HG03060 (cell line): Measurements from ENCODE around the gene PIGP.
"Not testable (repeated sequence)": the region's sequence is repeated elsewhere in the genome, so short reads cannot be mapped to it uniquely, and the experiment has no call there.

Source experiments
- ATAC-seq: cut with Tn5 transposase; IDR thresholded peaks from one replicate; pipeline ENCODE4 v1.9.1; 2021; ENCODE audit warnings: low read depth, moderate number of reproducible peaks; ENCODE audit not compliant: unreplicated experiment

The PIGP gene

DNA sequence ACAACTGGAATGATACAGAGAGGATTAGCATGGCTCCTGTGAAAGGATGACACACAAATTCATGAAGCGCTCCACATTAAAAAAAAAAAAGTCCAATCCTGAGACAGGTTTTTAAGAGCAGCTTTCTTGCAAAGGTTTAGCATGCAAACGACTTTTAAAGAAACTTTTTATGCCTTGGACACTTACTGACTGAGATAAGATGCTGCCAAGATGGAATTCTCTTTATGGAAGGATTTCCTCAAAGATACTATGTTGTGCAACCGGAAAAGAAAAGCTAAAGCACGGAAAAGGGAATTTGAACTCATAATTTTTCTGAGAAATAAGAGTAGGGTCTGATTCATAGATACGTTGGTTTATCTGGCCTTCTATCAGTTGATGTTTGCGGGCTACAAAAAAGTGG lies 27.3 kb downstream of the PIGP start:
- ATAC-seq = no peak

DNA sequence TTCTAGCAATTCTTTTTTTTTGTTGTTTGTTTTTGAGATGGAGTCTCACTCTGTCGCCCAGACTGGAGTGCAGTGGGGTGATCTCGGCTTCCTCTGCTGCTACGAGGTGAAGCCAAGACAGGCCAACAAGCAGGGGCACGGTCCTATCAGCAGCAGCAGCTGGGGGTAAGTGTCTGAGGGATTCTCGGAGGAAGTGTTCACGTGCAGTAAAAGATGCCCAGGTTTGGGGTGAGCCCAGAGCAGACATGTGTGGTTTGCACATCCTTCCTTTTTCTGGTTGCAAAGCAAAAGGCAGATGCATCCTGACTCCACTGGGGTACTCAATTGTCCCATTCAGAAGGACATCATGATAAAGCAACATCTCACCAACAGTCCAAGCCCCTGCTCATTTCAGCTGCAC lies 27.7 kb downstream of the PIGP start:
- no peak for ATAC-seq

DNA sequence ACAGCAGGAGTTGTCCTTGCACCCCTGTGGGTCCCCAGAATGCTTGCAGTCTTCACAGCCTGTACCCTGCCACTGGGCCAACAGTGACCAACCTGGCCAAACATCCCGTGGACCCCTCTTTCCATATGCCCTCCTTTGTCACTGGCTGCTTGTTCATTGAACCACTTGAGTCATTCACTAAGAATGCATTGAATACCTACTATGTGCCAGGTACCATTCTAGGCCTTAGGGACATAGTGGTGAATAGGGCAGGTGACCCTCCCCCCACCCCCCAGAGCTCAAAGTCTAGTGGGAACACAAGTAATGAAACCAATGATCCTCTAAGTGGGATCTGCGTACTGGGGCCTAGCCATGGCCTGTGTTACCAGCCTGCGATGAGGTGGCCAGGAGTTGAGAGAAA lies 28.2 kb downstream of the PIGP start:
- ATAC-seq = no peak

- ATAC-seq = no peak
Measured at GRCh38 chr21:37043818-37044217, 29.1 kb downstream of the PIGP start.

GRCh38 chr21:37041706-37042271 lies 31.1 kb downstream of the PIGP start:
- no peak for ATAC-seq

DNA sequence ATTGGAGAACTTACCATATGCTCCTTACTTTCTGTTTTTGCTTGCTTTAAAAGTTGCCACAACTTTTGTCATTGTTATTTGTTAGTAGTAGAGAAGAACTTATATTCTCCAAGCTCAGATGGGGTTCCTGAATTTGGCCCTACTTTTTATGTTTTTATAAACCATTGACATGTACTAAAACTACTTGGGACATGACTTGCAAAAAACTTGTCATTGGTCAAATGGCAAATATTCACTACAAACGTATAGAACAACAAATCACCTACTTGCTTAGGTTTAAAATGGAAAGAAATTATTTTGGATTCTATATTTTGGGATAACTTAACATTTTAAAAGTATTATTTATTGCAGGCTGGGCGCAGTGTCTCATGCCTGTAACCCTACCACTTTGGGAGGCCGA lies 32.7 kb downstream of the PIGP start:
- ATAC-seq = no peak

DNA sequence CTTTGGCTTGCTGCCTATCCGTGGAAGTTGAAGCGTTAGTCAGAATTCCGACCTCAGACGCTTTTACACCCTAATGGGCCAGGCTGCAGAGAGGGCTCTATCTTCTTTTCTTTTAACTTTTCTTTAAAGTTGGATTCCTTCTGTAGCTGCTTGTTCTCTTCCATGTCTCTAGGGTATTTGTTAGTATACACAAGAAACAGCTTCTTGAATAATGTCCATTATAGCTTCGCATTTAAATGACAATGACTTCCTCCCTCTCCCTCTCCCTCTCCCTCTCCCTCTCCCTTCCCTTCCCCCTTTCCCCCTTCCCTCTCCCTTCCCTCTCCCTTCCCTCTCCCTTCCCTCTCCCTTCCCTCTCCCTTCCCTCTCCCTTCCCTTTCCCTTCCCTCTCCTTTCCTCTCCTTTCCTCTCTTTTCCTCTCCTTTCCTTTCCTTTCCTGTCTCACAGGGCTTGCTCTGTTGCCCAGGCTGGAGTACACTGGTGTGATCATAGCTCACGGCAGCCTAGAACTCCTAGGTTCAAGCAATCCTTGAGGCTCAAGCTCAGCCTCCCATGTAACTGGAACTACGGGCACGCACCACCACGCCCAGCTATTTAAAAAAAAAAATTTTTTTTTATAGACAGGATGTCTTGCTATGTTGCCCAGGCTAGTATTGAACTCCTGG lies 33.3 kb downstream of the PIGP start:
- ATAC-seq = no peak

- no peak for ATAC-seq
Measured at GRCh38 chr21:37036177-37036576, 36.7 kb downstream of the PIGP start.

DNA sequence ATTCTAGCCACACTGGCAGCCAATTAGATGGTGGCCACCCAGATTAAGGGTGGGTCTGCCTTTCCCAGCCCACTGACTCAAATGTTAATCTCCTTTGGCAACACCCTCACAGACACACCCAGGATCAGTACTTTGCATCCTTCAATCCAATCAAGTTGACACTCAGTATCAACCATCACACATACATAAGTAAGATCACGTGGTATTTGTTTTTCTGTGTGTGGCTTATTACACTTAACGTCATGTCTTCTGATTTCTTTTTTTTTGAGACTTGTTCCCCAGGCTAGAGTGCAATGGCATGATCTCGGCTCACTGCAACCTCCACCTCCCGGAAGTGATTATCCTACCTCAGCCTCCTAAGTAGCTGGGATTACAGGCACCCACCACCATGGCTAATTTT lies 38.5 kb downstream of the PIGP start:
- ATAC-seq = not testable (repeated sequence)

GRCh38 chr21:37032877-37033471 lies 39.9 kb downstream of the PIGP start:
- no peak for ATAC-seq

DNA sequence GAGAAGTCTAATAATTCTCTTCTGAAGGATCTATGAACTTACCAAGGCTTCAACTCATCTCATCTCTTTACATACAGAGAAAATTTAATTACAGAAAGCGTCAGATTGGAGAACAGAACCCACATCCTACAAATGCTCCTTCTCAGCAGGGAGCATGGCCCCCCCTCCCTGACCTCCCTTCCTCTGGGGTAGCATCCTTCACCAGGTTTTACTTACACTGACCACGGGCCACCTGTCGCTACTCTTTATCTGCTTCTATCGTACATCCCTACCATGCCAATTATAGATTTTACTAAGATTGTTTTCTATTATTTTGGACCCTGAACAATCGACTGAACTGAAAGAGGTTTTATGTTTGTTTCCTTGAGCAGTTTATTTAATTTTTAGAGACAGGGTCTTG lies 40.6 kb downstream of the PIGP start:
- ATAC-seq = no peak

DNA sequence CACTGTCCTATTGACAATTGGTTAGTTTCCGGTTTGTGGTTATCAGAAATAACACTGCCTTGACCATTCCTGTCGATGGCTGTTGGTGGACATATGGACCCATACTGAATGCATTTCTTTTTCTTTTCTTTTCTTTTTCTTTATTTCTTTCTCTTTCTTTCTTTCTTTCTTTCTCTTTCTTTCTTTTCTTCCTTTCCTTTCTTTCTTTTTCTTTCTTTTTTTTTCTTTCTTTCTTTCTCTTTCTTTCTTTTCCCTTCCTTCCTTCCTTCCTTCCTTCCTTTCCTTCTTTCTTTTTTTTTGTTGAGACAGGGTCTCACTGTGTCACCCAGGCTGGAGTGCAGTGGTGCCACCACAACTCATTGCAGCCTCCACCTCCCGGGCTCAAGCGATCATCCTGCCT lies 42.0 kb downstream of the PIGP start:
- ATAC-seq = no peak

DNA sequence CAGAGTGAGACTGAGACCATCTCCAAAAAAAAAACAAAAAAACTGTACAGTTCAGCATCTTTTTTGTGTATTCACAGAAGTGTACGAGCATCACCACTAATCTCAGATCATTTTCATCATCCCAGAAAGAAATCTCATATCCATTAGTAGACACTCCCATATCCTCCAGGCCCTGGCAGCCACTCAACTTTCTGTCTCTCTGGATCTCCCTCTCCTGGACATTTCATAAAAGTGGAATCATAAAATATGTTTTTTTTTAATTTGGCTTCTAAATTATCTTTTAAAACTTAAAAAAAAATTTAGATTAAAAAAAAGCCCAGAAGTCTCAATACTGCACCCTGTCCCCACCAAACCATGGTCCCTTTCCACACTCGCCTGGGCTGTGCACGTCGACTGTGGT lies 44.3 kb downstream of the PIGP start:
- ATAC-seq = no peak

- no peak for ATAC-seq
Measured at GRCh38 chr21:37026499-37026898, 46.4 kb downstream of the PIGP start.

- no peak for ATAC-seq
Measured at GRCh38 chr21:37017951-37018679, 54.8 kb downstream of the PIGP start.
